ENCODE data around the gene RNF223. TPM values are rescaled to one million over a fixed set of nuclear protein-coding genes. Genes with fewer than 3 reads are reported as not detected.

The RNF223 gene
- polyA plus RNA-seq, 1 experiment, result not detected

DNA sequence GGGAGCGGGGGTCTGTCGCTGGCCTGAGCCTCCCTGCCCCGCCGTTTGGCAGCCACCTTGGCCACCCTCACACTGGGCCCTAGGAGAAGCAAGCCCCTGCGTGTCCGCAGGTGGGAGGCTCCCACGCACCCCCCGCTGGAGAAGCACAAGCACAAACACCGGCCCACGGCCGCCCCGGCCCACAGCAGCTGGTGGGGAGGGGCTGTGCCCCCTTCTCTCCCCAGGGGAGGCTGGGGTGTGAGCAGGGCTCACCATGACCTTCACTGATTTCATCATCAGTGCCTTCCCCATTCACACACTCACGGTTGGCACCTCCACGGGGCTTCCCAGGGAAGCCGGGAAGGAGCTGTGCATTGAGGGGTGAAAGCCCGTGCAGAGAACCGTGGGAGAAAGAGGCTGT, 46.3 kb downstream of the RNF223 start:
- no peak overlapping the region for H3K27ac ChIP-seq (ENCODE audit: low read depth, low read length)
- TF ChIP-seq, protein P1, sequence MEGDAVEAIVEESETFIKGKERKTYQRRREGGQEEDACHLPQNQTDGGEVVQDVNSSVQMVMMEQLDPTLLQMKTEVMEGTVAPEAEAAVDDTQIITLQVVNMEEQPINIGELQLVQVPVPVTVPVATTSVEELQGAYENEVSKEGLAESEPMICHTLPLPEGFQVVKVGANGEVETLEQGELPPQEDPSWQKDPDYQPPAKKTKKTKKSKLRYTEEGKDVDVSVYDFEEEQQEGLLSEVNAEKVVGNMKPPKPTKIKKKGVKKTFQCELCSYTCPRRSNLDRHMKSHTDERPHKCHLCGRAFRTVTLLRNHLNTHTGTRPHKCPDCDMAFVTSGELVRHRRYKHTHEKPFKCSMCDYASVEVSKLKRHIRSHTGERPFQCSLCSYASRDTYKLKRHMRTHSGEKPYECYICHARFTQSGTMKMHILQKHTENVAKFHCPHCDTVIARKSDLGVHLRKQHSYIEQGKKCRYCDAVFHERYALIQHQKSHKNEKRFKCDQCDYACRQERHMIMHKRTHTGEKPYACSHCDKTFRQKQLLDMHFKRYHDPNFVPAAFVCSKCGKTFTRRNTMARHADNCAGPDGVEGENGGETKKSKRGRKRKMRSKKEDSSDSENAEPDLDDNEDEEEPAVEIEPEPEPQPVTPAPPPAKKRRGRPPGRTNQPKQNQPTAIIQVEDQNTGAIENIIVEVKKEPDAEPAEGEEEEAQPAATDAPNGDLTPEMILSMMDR (IDR thresholded peaks at IDR 0.05; ENCODE audit: low read depth, low read length), result no peak
- no peak overlapping the region for H3K4me3 ChIP-seq (ENCODE audit: low read depth, low read length)
- no peaks in the 10 kb centered on the region for H3K27me3 ChIP-seq (ENCODE audit: control insufficient read depth, insufficient read depth, low read length)
- no peaks in the 10 kb centered on the region; the same call in 1 of the 2 replicates for H3K9me3 ChIP-seq (ENCODE audit: control insufficient read depth, insufficient read depth, low read length)
- ChIA-PET CTCF (no interaction called here), POLR2A (no interaction called here)
- DNase-seq (ENCODE audit: low read depth, low spot score), result no peak

DNA sequence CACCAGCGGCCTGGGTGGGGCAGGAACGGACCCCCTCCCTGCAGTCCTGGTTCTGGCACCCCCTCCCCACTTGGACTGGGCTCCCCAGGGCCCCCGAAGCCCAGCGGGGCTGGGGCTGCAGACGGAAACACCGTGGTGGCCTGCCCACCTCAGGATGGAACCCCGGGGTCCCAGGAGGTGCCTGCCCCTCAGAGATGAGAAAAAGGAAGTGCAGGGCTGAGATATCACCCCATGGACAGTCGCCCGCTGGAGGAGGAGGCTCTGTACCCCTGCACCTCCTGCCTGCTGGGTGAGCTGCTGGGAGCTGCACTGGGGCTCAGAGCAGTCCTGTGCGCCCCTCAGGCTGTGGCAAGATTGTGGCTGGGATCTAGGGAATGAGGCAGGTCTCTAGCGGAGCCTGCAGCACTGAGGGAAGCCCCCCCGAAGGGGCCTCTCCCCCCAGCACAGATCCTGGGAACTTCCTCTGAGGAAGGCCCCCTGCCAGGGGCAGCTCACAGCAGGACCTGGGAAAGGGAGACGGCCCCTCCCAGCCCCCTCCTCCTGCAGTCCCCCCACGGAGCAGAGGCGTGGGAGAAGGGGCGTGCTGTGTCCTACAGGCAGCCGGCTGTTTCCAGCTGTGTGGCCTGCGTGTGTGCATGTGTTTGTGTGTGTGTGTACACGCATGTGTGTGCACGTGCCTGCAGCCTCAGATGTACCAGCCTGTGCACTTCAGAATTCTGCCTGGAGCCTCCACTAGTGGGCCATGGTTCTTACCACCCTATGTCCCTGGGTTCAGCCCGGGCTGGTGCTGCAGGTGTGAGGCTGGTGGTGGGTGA, 47.3 kb downstream of the RNF223 start:
- no peak for DNase-seq (ENCODE audit: low read depth, low spot score)
- CTCF ChIA-PET, result no interaction called here
- H3K27ac ChIP-seq (ENCODE audit: low read depth, low read length), result no peak overlapping the region

DNA sequence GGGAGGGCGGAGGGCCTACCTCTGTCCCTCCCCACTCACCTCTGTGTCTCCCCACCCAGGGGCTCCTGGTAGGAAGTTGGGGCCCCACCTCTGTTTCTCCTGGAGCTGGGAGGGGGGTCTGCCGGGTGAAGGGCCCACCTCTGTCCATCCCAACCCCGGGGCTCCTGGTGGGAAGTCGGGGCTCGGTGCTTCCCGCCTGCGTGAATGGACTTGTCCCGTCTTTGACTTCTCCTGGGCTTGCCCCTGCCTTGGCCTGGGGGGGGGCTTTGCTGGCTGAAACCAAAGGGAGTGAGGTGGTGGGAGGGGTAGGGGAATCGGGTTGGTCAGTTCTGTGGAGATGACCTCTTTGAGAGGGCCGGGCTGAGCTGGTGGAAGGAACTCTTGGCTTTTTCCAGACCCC, 48.4 kb downstream of the RNF223 start:
- Histone ChIP-seq H3K27me3 (ENCODE audit: control insufficient read depth, insufficient read depth, low read length) (no peaks in the 10 kb centered on the region), H3K9me3 (ENCODE audit: control insufficient read depth, insufficient read depth, low read length) (no peaks in the 10 kb centered on the region; the same call in 1 of the 2 replicates), H3K4me3 (ENCODE audit: low read depth, low read length) (no peak overlapping the region), H3K27ac (ENCODE audit: low read depth, low read length) (no peak overlapping the region)
- ChIA-PET POLR2A (no interaction called here), CTCF (no interaction called here)
- DNase-seq (ENCODE audit: low read depth, low spot score), result no peak
- TF ChIP-seq, protein P1 (IDR thresholded peaks at IDR 0.05; ENCODE audit: low read depth, low read length), result no peak

More for the DNA sequence above, 47.3 kb downstream of the RNF223 start:
- TF ChIP-seq, protein P1 (IDR thresholded peaks at IDR 0.05; ENCODE audit: low read depth, low read length), result no peak
- Histone ChIP-seq H3K9me3 (ENCODE audit: control insufficient read depth, insufficient read depth, low read length) (no peaks in the 10 kb centered on the region; the same call in 1 of the 2 replicates), H3K27me3 (ENCODE audit: control insufficient read depth, insufficient read depth, low read length) (no peaks in the 10 kb centered on the region), H3K4me3 (ENCODE audit: low read depth, low read length) (no peak overlapping the region)
- POLR2A ChIA-PET, result no interaction called here

DNA sequence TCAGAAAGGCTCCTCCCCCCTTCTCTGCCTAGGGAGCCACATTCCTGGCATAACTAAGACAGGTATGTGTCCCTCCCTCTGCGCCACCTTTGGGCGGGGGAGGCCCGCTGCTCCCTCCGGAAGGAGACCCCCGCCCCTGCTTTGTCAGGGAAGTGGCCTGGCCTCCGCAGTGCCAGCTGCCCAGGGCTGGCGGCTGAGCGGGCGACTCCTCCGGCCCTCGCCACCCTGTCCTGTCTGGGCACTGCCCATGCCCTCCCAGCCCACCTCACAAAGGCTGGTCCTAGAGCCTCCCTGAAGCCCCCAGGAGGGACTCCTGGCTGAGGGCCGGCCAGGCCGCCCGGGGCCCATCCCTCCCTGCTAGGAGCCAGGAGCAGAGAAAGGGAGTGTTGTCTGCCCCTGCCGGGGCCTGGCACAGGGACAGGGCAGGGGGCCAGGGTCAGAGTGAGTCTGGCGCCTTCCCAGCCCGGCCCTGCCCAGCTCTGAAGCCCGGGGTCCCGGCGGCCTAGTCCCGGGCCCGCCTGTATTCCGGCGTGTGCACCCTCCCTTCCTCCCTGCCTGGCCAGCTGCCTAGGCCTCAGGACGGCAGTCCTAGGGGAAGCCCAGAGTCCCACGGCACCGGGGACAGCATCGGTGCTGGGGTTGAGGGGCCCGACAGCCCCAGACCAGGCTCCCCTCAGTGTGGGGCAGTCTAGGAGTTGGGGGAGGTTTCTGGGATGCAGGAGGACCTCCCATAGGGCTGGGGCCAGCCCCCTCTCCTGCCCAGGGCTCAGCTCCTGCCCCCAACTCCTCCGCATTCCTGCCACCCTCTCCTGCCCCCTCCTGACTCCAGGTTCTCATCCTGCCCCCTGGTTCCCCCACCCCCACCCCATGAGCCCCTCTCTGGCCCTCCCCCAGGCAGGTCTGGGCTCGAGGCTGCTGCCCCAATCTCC, 49.1 kb downstream of the RNF223 start:
- DNase-seq (ENCODE audit: low read depth, low spot score), result no peak
- TF ChIP-seq, protein P1 (IDR thresholded peaks at IDR 0.05; ENCODE audit: low read depth, low read length), result no peak
- no peaks in the 10 kb centered on the region for H3K27me3 ChIP-seq (ENCODE audit: control insufficient read depth, insufficient read depth, low read length)
- ChIA-PET CTCF (interaction anchor here (1.3 to 1.5 kb wide), 2 partner anchors 38 to 41 kb away, joined by 3 to 4 read pairs; no protein-coding TSS in a partner anchor), POLR2A (no interaction called here)
- no peak overlapping the region for H3K4me3 ChIP-seq (ENCODE audit: low read depth, low read length)
- H3K27ac ChIP-seq (ENCODE audit: low read depth, low read length), result no peak overlapping the region
- no peaks in the 10 kb centered on the region; the same call in 1 of the 2 replicates for H3K9me3 ChIP-seq (ENCODE audit: control insufficient read depth, insufficient read depth, low read length)
